ENCODE results near the gene RTTN. TPM values are rescaled to one million over a fixed set of nuclear protein-coding genes. Genes with fewer than 3 reads are reported as not detected.

Gene RTTN
- total RNA-seq, 1 donor from 2014 or later, result 9.5 TPM

DNA sequence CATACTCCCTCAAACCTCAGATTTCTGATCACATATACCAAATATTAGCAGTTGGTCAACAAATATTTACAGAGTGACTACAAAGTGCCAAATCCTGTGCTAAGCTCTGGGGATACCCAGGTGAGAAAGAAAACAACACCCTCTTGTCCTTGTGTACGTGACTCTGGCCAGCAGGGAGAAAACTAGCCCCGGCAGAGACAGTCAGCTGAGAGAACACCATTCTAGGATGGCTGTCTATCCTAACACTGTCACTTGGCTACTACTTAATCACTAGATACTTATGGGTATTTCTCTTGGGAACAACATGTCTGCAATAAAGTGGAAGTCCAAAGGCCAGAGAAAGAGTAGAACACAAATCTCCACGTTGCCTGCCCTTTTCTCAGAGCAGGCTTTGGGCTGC is 199.9 kb downstream of the RTTN start:
- intact Hi-C loops (cut with DNase I), result no loop called here
- TF ChIP-seq CTCF (IDR thresholded peaks at IDR 0.05), result no peak
- H3K9me3 ChIP-seq, result no peaks in the 10 kb centered on the region
- H3K4me1 ChIP-seq, result peaks cover 0 to 2% of the 10 kb centered on the region in 2 donors
- peak overlapping the region; percentile 66 to 75 for H3K27ac ChIP-seq
- peaks cover 0 to 4% of the 10 kb centered on the region in 2 donors for H3K36me3 ChIP-seq
- no peaks in the 10 kb centered on the region for H3K27me3 ChIP-seq
- peak overlapping the region in 1 of 2 donors; percentile 33 for H3K4me3 ChIP-seq
- no peak for DNase-seq (ENCODE audit: low spot score in 2 of 2)

GRCh38 chr18:70004696-70005095 is 200.8 kb downstream of the RTTN start:
- H3K36me3 ChIP-seq, result peaks cover 0 to 4% of the 10 kb centered on the region in 2 donors
- no peak for DNase-seq (ENCODE audit: low spot score in 2 of 2)
- peaks cover 0 to 2% of the 10 kb centered on the region in 2 donors for H3K4me1 ChIP-seq
- no peaks in the 10 kb centered on the region for H3K27me3 ChIP-seq
- intact Hi-C loops (cut with DNase I), result no loop called here
- peak overlapping the region in 1 of 2 donors; percentile 33 for H3K4me3 ChIP-seq
- peak overlapping the region; percentile 66 to 75 for H3K27ac ChIP-seq
- no peaks in the 10 kb centered on the region for H3K9me3 ChIP-seq
- no peak for TF ChIP-seq CTCF (IDR thresholded peaks at IDR 0.05)

GRCh38 chr18:69999656-70000055 is 205.8 kb downstream of the RTTN start:
- intact Hi-C loops (cut with DNase I), result no loop called here
- TF ChIP-seq CTCF (IDR thresholded peaks at IDR 0.05), result no peak
- DNase-seq (ENCODE audit: low spot score in 2 of 2), result no peak
- no peak overlapping the region for H3K27ac ChIP-seq
- no peak overlapping the region for H3K4me3 ChIP-seq
- H3K4me1 ChIP-seq, result peaks cover 2 to 5% of the 10 kb centered on the region in 2 donors
- H3K36me3 ChIP-seq, result peaks cover 0 to 4% of the 10 kb centered on the region in 2 donors
- no peaks in the 10 kb centered on the region for H3K9me3 ChIP-seq
- H3K27me3 ChIP-seq, result no peaks in the 10 kb centered on the region

DNA sequence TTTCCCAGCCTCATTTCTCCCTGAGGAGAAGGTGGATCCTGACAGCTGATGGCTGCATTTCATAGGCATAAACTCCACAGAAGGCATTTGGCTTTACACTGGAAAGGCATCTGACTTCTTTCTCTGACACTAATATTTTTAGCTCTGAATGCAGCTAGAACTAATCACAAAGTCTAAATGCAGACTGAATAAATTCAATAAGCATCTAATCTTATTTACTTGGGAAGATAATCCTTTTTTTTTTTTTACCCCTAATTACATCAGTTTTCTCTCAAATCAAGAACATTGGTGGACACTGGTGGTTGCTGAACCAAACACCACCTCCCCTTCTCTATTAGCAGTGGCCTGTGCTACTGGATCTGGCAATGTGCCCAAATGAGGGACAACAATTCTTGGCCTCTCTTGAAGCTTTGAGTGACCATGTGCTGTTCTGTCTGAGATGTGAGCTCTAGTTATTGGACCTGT is 206.9 kb downstream of the RTTN start:
- intact Hi-C loops (cut with DNase I), result no loop called here
- Histone ChIP-seq H3K4me1 (peaks cover 0 to 5% of the 10 kb centered on the region in 2 donors), H3K36me3 (peaks cover 0 to 4% of the 10 kb centered on the region in 2 donors), H3K27ac (no peak overlapping the region), H3K4me3 (no peak overlapping the region), H3K27me3 (no peaks in the 10 kb centered on the region), H3K9me3 (no peaks in the 10 kb centered on the region)
- no peak for DNase-seq (ENCODE audit: low spot score in 2 of 2)
- TF ChIP-seq CTCF (IDR thresholded peaks at IDR 0.05), result no peak

DNA sequence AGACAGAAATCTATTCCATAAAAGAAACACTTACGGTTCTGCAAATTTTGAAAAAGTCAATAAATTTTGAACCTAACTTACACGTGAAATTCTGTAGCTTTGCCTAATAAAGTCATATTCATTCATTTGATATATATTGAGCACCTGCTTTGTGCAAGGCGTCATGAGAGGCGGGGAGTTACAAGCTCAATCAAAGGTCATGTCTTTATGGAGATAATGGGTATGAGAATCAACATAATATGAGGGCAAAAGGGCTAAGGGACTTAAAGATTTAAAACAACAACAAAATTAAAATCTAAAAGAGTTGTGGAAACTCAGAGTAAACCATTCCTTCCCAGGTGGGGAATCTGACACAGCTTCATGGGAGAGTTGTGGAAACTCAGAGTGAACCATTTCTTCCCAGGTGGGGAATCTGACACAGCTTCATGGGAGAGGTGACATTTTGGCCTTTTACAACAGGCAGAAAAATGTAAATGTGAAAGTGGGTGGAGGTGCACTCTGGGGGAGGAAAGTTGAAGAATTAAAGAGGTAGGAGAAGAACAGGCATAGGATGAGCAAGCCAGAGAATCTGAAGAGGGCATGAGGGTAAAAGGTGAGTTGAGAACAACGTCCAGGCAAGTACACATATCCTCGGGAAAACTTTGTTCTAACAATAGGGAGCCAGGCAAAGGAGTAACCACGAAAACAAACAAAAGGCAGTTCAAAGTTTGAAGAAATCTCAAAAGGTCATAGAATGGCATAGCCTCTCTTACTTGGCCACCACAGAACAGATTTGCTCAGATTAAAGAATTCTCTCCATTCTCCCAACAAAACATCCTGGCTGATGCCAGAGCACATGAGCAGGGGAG is 208.3 kb downstream of the RTTN start:
- Histone ChIP-seq H3K9me3 (no peaks in the 10 kb centered on the region), H3K4me3 (no peak overlapping the region), H3K27me3 (no peaks in the 10 kb centered on the region), H3K27ac (no peak overlapping the region), H3K36me3 (peaks cover 0 to 4% of the 10 kb centered on the region in 2 donors), H3K4me1 (peaks cover 0 to 5% of the 10 kb centered on the region in 2 donors)
- no peak for TF ChIP-seq CTCF (IDR thresholded peaks at IDR 0.05)
- no peak for DNase-seq (ENCODE audit: low spot score in 2 of 2)
- intact Hi-C loops (cut with DNase I), result no loop called here
